Central memory CD8-positive, alpha-beta T cell (primary cell): ENCODE data around the gene LFNG.

Source experiments
- ATAC-seq: fragments of 150-1000 bp; cut with Tn5 transposase; replicated peaks from 2 replicates; pipeline ENCODE4 v1.10.0; 2022; ENCODE audit warnings: mild to moderate bottlenecking, moderate FRiP score, moderate number of reproducible peaks; ENCODE audit not compliant: poor library complexity, severe bottlenecking; ENCODE audit errors: extremely low read depth
- DNase-seq, 2 donors: peaks; one replicate each; pipeline ENCODE4 v3.0.0; 2021; ENCODE audit warnings: low spot score in 2 of 2
- H3K27ac Mint-ChIP-seq: one replicate; pipeline ENCODE4 v1.8.0; 2022; ENCODE audit warnings: low read depth, mild to moderate bottlenecking, moderate library complexity, mixed read lengths
- H3K27me3 Mint-ChIP-seq: one replicate; pipeline ENCODE4 v1.8.0; 2022; ENCODE audit warnings: mixed read lengths
- H3K36me3 Mint-ChIP-seq: one replicate; pipeline ENCODE4 v1.8.0; 2022; ENCODE audit warnings: mild to moderate bottlenecking, moderate library complexity, mixed read lengths; ENCODE audit not compliant: insufficient read depth
- H3K4me1 Mint-ChIP-seq: one replicate; pipeline ENCODE4 v1.8.0; 2022; ENCODE audit warnings: mixed read lengths
- H3K4me3 Mint-ChIP-seq: one replicate; pipeline ENCODE4 v1.8.0; 2022; ENCODE audit warnings: mild to moderate bottlenecking, moderate library complexity, mixed read lengths
- H3K9me3 Mint-ChIP-seq: one replicate; pipeline ENCODE4 v1.8.0; 2022; ENCODE audit warnings: mixed read lengths

Gene LFNG

DNA sequence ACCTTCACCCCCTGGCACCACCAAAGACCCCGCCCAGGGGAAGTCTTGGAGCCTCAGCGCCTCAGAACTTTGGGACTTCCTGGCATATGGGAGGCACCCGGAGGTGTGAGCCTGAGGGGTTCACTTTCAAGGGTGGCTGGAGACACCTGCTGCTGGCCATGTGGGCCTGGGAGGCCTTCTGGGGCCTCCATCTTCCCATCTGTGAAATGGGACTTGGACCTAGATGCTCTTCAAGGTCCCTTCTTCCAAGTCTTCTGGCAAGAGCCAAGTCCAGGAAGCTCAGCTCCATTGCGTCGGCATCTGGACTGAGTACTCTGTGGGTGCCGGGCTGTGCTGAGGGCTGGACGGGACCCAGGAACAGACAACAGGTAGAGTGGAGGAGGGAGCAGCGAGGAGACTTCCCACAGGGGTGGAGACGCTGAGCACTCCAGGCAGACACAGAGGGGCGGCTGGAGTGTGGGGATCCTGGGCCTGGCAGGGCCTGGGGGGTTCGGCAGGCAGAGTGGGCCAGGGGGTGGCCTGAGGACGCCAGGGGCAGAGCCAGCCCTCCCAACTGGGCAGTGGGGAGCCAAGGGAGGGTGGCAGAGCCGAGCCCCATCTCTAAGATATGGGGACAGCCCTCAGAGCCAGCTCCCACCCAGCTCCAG is 9.3 kb upstream of the LFNG start:
- H3K4me1 Mint-ChIP-seq: peaks cover 49% of the 10 kb centered on the region
- no peaks in the 10 kb centered on the region for H3K9me3 Mint-ChIP-seq
- ATAC-seq (no peak), DNase-seq (no peak)
- peaks cover 8% of the 10 kb centered on the region for H3K36me3 Mint-ChIP-seq
- no peaks in the 10 kb centered on the region for H3K27me3 Mint-ChIP-seq
- H3K4me3 Mint-ChIP-seq: peak overlapping the region; percentile 74
- H3K27ac Mint-ChIP-seq: peak overlapping the region; percentile 78

DNA sequence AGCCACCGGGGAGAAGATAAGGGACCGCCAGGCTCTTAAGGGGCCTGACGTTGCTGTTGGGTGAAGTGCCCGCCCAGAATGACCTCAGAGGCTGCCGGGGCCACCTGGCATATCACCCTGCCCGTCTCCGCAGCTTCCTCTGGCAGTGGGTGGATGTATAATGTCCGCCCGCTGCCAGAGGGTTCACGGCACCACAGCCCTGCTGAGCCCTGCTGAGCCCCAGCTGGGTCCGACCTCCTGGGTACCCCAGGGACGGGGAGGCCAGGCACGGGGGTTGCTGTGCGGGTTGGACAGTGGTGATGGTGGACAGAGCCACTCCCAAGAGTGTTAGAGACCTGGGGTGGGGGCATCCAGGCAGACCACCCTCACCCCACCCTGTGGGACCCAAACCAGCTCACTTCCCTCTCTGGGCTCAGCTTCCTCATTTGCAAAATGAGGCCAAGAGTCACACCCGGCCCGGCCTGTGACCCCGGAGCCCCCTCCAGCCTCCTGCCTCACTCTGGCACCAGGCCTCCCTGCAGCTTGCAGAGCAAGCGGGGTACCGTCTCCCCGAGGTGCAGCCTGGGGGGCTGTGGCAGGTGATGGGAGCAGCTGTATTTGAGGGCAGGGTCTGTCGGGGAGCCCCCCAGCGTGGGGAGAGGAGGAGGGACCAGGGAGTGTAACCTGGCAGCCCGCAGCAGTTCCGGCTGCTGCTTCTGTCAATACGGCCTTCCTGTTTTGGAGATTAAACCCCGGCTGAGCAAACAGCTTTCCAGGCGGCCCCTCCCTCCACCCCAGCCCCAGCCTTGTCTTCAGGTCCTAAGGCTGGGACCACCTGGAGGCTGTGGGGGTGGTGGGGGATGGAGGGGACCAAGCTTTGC is 8.4 kb upstream of the LFNG start:
- Mint-ChIP-seq H3K27ac (peak overlapping the region; percentile 78), H3K4me1 (peaks cover 49% of the 10 kb centered on the region), H3K9me3 (no peaks in the 10 kb centered on the region), H3K36me3 (peaks cover 8% of the 10 kb centered on the region), H3K27me3 (no peaks in the 10 kb centered on the region), H3K4me3 (peak overlapping the region; percentile 74)
- ATAC-seq (peak; percentile 20), DNase-seq (peak; percentile 34 to 42)

DNA sequence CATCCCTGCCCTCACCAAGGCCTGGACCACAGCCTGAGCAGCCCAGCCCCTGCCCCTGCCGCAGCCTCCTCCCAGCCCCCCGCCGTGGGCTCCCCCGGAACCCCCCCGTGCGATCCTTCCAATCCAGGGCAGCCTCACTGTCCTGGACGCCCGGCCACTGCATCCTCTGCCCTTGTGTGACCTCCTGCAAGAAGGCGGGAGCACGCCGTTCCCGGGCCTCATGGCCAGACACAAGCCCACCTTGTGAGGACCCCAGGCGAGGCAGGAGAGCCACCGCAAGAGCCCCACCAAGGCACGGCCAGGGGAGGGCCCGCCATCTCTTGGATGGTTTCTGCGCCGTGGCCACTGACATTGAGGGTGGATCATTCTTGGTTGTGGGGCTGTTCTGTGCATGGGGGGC is 7.8 kb upstream of the LFNG start:
- Mint-ChIP-seq H3K4me1 (peaks cover 49% of the 10 kb centered on the region), H3K27me3 (no peaks in the 10 kb centered on the region), H3K36me3 (peaks cover 8% of the 10 kb centered on the region), H3K4me3 (peak overlapping the region; percentile 74), H3K9me3 (no peaks in the 10 kb centered on the region), H3K27ac (peak overlapping the region; percentile 77)
- ATAC-seq: no peak
- no peak for DNase-seq

DNA sequence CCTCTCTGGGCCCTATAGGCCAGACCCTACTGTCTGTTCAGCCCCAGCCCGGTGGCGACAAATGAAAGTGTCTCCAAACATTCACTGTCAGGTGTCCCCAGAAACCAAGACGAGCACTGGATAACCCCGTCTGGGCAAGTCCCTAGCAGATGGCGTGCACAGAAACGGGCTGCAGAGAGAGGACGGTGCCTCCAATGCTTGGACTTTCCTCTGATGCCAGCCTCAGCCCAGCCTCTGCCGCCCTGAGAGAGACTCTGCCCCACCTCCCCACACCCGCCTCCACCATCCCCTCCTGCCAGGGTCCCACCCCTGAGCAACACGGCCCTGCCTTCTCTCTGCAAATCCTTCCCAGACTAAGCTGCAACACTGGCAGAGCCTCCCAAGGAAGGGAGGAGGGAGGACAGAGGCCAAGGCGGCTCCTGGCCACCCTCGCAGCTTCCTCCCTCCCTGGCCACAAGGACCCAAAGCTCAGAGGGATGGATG is 7.4 kb upstream of the LFNG start:
- H3K4me1 Mint-ChIP-seq: peaks cover 49% of the 10 kb centered on the region
- H3K36me3 Mint-ChIP-seq: peaks cover 8% of the 10 kb centered on the region
- no peaks in the 10 kb centered on the region for H3K9me3 Mint-ChIP-seq
- DNase-seq: no peak
- no peaks in the 10 kb centered on the region for H3K27me3 Mint-ChIP-seq
- no peak for ATAC-seq
- peak overlapping the region; percentile 77 for H3K27ac Mint-ChIP-seq
- H3K4me3 Mint-ChIP-seq: peak overlapping the region; percentile 74

DNA sequence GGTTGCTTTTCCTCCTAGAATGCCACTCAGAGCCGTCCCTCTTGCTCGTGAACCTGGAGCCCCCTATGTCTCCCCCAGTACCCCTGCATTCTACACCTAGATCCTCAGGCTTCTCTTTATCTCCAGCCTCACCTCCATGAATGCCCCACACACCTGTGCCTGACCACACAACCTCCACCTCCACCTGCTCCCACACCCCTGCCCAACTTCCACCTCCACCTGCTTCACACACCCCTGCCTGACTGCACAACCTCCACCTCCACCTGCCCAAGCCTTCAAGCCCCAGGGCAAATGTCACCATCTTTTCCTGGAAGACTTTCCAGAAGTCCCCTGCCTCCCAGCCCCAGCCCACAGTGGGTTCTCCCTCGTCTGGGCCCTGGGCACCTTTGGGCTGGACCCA is 6.9 kb upstream of the LFNG start:
- DNase-seq (no peak), ATAC-seq (no peak)
- H3K4me1 Mint-ChIP-seq: peaks cover 53% of the 10 kb centered on the region
- H3K27ac Mint-ChIP-seq: peak overlapping the region; percentile 77
- H3K36me3 Mint-ChIP-seq: peaks cover 8% of the 10 kb centered on the region
- H3K27me3 Mint-ChIP-seq: no peaks in the 10 kb centered on the region
- H3K9me3 Mint-ChIP-seq: no peaks in the 10 kb centered on the region
- peak overlapping the region; percentile 60 for H3K4me3 Mint-ChIP-seq

DNA sequence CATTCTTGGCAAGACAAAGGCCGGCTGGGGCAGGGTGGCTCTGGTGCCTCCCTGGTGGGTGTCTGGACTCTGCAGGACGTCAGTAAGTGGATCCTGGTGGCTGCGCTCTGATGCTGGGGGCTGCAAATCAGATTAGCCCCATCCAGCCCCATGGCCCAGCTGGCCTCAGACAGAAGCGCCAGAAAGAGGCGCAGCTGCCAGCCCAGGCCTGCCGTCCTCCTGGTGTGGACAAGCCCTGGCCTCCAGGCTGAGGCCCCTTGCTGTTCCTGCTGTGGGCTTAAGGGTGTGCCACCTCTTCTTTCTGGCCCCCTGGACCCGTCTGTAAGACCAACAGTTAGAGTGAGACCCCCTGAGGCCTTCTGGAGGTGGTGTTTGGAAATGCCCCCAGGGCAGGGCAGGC is 5.9 kb upstream of the LFNG start:
- Mint-ChIP-seq H3K9me3 (no peaks in the 10 kb centered on the region), H3K4me1 (peaks cover 53% of the 10 kb centered on the region), H3K27ac (no peak overlapping the region)

DNA sequence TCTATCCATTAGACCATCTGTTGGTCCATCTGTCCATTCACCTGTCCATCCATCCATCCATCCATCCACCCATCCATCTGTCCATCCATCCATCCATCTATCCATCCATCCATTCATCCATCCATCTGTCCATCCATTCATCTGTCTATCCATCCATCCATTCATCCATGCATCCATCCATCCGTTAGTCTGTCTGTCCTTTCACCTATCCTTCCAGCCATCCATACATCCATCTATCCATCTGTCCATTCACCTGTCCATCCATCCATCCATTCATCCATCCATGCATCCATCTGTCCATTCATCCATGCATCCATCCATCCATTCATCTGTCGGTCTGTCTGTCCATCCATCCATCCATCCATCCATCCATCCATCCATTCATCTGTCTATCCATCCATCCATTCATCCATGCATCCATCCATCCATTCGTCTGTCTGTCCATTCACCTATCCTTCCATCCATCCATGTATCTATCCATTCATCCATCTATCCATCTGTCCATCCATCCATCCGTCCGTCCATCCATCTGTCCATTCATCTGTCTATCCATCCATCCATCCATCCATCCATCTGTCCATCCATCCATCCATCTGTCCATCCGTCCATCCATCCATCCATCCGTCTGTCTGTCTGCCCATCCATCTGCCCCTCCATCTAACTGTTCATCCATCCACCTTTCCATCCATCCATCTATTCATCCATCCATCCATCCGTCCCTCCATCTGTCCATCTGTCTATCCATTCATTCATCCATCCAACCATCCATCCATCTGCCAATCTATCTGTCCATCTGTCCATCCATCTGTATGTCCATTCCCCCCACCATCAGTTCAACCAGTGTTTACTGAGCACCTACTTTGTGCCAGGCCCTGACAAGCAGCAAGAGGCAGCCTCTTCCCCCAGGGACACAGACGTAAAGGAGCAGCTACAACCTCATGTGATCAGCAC is 4.8 kb upstream of the LFNG start:
- no peaks in the 10 kb centered on the region for H3K9me3 Mint-ChIP-seq
- no peak overlapping the region for H3K4me3 Mint-ChIP-seq
- H3K27ac Mint-ChIP-seq: no peak overlapping the region
- ATAC-seq (no peak), DNase-seq (no peak)
- peaks cover 43% of the 10 kb centered on the region for H3K4me1 Mint-ChIP-seq
- H3K27me3 Mint-ChIP-seq: no peaks in the 10 kb centered on the region
- peaks cover 4% of the 10 kb centered on the region for H3K36me3 Mint-ChIP-seq

More for the DNA sequence above, 5.9 kb upstream of the LFNG start:
- ATAC-seq (no peak), DNase-seq (no peak)
- Mint-ChIP-seq H3K36me3 (peaks cover 6% of the 10 kb centered on the region), H3K4me3 (no peak overlapping the region), H3K27me3 (no peaks in the 10 kb centered on the region)

DNA sequence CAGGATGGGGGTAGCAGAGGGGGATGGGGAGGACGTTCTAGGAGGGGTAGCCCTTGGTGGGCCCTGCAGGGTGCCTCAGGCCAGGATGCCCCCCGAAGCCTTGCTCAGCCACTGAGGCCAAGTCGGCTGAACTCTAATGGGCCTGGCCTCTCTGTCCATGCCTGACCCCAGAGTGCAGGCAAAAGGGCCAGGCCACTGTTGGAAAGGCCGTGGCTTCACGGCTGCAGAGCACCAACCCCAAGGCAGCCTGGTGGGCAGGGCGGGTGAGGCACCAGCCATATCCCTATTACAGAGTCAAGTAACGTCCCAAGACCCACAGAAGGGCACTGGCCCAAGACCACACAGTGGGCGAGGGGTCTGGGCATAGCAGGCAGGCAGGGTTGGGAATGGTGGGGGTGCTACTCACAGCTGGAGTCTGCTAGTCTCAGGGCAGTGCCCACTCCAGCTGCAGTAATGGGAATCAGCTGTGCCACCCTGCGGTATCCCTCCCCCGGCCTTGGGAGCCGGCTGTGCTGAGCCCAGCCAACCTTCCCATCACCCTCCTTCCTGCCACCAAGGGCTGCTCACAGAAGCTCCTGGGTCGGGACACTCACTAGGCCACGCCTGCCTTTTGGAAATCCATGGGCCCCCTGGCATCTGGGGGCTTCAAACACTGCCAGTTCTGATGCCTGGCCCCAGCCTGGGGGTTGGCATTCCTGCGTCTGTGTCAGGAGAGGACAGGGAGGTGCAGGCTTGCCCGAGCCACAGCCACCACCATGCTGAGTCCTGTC is 4.0 kb upstream of the LFNG start:
- DNase-seq: no peak
- Mint-ChIP-seq H3K27ac (no peak overlapping the region), H3K4me1 (peaks cover 37% of the 10 kb centered on the region), H3K27me3 (no peaks in the 10 kb centered on the region), H3K9me3 (no peaks in the 10 kb centered on the region), H3K4me3 (no peak overlapping the region), H3K36me3 (peaks cover 10% of the 10 kb centered on the region)
- ATAC-seq: no peak

DNA sequence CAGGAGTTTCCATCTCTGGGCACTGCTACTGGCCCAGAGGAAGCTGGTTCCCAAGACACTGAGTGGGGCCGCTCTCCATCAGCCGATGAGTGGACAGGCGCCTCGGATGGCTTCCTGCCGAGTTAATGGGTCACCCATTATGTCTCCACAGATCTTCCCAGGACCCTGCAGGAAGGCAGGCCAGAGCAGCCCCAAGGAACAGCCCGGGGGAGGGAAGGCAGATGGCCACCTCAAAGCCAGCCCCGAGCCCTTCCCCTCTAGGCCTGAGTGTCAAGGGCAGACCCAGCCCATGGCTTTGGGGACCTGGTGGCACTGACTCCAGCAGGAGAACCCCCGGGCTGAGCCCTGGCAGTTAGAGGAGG is 3.4 kb upstream of the LFNG start:
- DNase-seq (no peak), ATAC-seq (no peak)
- no peaks in the 10 kb centered on the region for H3K27me3 Mint-ChIP-seq
- no peak overlapping the region for H3K4me3 Mint-ChIP-seq
- no peak overlapping the region for H3K27ac Mint-ChIP-seq
- H3K36me3 Mint-ChIP-seq: peaks cover 12% of the 10 kb centered on the region
- no peaks in the 10 kb centered on the region for H3K9me3 Mint-ChIP-seq
- peaks cover 31% of the 10 kb centered on the region for H3K4me1 Mint-ChIP-seq

DNA sequence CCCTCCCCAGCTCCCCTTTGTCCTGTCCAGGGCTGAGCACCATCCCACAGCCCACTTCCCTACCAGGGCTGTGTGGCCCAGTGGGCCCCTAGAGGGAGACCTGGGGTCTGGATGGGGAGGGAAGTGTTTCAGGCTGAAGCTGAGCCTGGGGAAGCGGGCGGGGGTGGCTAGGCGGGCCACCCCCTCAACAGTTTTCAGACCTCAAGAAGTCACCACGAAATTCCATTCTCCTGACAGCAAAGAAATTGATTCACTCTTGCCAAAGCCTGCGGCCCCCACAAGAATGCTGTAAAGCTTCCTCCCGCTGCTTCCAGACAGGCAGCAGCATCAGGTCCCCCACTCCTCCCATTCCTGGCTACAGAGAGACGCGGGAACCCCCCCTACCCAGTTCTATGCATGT is 2.5 kb upstream of the LFNG start:
- Mint-ChIP-seq H3K4me1 (peaks cover 32% of the 10 kb centered on the region), H3K4me3 (no peak overlapping the region), H3K27ac (no peak overlapping the region), H3K9me3 (no peaks in the 10 kb centered on the region), H3K27me3 (no peaks in the 10 kb centered on the region), H3K36me3 (peaks cover 18% of the 10 kb centered on the region)
- no peak for DNase-seq
- no peak for ATAC-seq

DNA sequence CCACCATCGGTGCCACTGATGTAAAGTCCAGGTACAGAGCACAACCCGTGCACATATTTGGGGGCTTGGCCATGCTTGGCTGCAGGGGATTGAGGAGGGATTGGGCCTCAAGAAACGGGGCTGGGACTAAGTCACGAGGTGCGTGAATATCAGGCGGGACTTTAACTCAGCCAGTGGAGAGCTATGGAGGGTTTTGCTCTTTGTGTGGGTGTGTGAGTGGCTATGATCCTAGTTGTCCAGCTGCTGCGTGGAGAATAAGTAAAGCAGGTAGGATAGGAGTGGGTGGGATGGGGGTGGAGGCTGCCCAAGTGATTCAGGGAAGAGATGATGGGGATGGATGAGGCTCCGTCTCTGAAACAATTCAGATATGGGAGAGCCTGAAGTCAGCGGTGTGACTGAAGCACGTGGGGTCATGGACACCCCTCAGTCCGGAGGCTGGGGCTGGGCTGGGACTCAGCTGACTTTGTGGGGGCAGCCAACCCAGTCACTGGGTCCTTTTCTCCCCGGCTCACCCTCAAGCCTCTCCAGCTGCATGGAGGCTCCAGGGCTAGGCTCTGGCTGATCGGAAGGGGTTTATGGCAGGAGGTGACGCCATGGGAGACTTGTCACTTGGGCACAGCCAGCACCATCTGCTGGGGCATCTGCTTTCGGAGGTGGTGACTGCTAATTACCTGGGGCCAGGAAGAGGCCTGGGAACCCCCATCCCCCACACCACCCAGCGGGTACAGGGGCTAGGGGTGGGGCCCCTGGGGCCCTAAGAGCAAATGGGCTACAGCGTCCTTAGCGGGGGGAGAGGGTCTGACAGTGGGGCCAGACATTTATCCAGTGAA is 1.7 kb upstream of the LFNG start:
- Mint-ChIP-seq H3K27ac (no peak overlapping the region), H3K36me3 (peaks cover 26% of the 10 kb centered on the region), H3K4me1 (peaks cover 32% of the 10 kb centered on the region), H3K9me3 (no peaks in the 10 kb centered on the region), H3K4me3 (peak overlapping the region; percentile 71), H3K27me3 (no peaks in the 10 kb centered on the region)
- DNase-seq (no peak), ATAC-seq (no peak)
